22Rv1 (cell line): Measurements from ENCODE around the gene SESN2.

ENCODE experiments used
- H3K27ac ChIP-seq: fragments of 450-650 bp; 2 replicates; pipeline ENCODE4 v1.5.1; 2017
- ZFX ChIP-seq: fragments of 450-650 bp; IDR thresholded peaks from 2 replicates; pipeline ENCODE4 v1.6.1; 2017; ENCODE audit warnings: antibody characterized with exemption, borderline replicate concordance
- TF ChIP-seq, protein P1 (sequence below): fragments of 450-650 bp; IDR thresholded peaks from 2 replicates; pipeline ENCODE4 v1.5.1; 2017; ENCODE audit warnings: mild to moderate bottlenecking

Gene SESN2

DNA sequence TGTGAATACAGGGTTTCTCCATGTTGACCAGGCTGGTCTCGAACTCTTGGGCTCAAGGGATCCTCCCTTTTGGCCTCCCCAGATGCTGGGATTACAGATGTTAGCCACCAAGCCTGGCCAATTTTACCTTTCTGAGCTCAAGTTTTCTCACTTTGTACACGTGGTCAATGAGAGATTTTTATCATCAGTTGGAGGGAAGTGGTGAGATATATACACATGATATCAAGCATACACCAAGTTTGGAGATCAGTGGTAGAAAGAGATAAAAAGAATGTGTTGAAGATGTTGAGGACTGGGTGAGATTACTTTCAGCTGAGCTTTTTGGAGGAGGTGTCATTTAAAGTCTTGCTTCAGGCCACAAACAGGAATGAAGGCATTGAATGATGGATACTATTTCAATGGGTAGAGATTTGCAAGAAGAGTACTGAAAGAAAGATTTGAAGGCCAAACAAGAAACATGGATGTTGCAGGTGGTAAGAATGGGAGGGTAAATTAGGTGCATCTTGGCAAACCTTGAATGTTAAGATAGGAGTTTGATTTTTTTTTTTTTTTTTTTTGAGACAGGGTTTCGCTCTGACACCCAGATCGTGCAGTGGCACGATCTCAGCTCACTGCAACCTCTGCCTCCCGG, 3.0 kb upstream of the SESN2 start:
- no peak overlapping the region for H3K27ac ChIP-seq
- TF ChIP-seq, protein P1, sequence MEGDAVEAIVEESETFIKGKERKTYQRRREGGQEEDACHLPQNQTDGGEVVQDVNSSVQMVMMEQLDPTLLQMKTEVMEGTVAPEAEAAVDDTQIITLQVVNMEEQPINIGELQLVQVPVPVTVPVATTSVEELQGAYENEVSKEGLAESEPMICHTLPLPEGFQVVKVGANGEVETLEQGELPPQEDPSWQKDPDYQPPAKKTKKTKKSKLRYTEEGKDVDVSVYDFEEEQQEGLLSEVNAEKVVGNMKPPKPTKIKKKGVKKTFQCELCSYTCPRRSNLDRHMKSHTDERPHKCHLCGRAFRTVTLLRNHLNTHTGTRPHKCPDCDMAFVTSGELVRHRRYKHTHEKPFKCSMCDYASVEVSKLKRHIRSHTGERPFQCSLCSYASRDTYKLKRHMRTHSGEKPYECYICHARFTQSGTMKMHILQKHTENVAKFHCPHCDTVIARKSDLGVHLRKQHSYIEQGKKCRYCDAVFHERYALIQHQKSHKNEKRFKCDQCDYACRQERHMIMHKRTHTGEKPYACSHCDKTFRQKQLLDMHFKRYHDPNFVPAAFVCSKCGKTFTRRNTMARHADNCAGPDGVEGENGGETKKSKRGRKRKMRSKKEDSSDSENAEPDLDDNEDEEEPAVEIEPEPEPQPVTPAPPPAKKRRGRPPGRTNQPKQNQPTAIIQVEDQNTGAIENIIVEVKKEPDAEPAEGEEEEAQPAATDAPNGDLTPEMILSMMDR: no peak
- TF ChIP-seq ZFX: no peak

GRCh38 chr1:28257736-28258135, 1.6 kb upstream of the SESN2 start:
- no peak overlapping the region for H3K27ac ChIP-seq
- no peak for TF ChIP-seq ZFX
- TF ChIP-seq, protein P1: no peak

- TF ChIP-seq ZFX: no peak
- TF ChIP-seq, protein P1: no peak
- H3K27ac ChIP-seq: peak overlapping the region; percentile 72
Measured at GRCh38 chr1:28258628-28259251, 578 bp upstream of the SESN2 start.

GRCh38 chr1:28259934-28260802, 850 bp downstream of the SESN2 start:
- H3K27ac ChIP-seq: peak overlapping the region; percentile 72
- no peak for TF ChIP-seq ZFX
- TF ChIP-seq, protein P1: no peak

DNA sequence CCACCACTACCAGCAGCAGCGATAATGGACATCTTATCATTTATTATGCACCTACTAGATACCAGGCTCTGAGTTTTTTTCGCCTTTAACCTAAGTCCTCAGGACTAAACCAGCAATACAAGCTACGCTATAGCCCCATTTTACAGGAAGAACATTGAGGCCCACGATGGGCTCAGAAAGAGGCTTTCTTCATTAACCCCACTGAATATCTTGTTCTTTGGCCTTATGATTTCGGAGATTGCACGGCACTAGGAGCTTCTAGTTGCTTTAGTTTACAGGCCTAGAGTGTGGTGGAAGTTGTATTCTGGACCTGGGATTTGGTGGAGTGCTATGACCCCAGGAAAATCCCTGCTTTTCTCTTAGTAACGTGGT, 1.5 kb downstream of the SESN2 start:
- no peak overlapping the region for H3K27ac ChIP-seq

GRCh38 chr1:28264897-28265296, 5.6 kb downstream of the SESN2 start:
- no peak for TF ChIP-seq ZFX
- TF ChIP-seq, protein P1: no peak
- no peak overlapping the region for H3K27ac ChIP-seq

More for the DNA sequence above, 1.5 kb downstream of the SESN2 start:
- TF ChIP-seq, protein P1: no peak
- TF ChIP-seq ZFX: no peak
